H1 (cell line): ENCODE measurements around the gene TMEM131L. TPM values are rescaled to one million over a fixed set of nuclear protein-coding genes. Genes with fewer than 3 reads are reported as not detected.

ENCODE experiments used
- CTCF ChIA-PET: fragments of 300-600 bp; sonication (Branson Sonifier 250); formaldehyde crosslinking; loops from one replicate; lab custom pipeline; 2021; ENCODE audit not compliant: partially characterized antibody; lab: Charles Lee
- POLR2A ChIA-PET: fragments of 300-600 bp; sonication (Branson Sonifier 250); formaldehyde crosslinking; loops from one replicate; lab custom pipeline; 2021; ENCODE audit warnings: inconsistent platforms; ENCODE audit not compliant: partially characterized antibody; lab: Charles Lee
- DNase-seq, 2 experiments: peaks; one replicate each; pipeline versions ENCODE4 v3.0.0 to v3.0.0-alpha.2; 2010 to 2022; ENCODE audit warnings: low spot score in 2 of 2, low read depth in 1 of 2, mixed read lengths in 1 of 2
- FAIRE-seq: peaks from 2 replicates; lab custom pipeline; 2011; peaks lifted over from hg19 to GRCh38; lab: Jason Lieb, UNC
- H2AFZ ChIP-seq: 2 replicates; pipeline ENCODE4 v1.8.1; 2012; ENCODE audit warnings: low read length, inconsistent platforms
- H2AK5ac ChIP-seq: 2 replicates; pipeline ENCODE4 v1.6.1; 2013; ENCODE audit warnings: low read depth, low read length
- H2BK120ac ChIP-seq: replicated peaks from 2 replicates; pipeline ENCODE3; 2013; ENCODE audit warnings: low read depth, low read length, inconsistent platforms
- H2BK12ac ChIP-seq: 2 replicates; pipeline ENCODE4 v1.6.1; 2013; ENCODE audit warnings: low read depth, low read length
- H2BK15ac ChIP-seq: 2 replicates; pipeline ENCODE4 v1.6.1; 2013; ENCODE audit warnings: low read length
- H2BK20ac ChIP-seq: 2 replicates; pipeline ENCODE4 v1.6.1; 2013; ENCODE audit warnings: low read length
- H2BK5ac ChIP-seq: 2 replicates; pipeline ENCODE4 v1.6.1; 2013; ENCODE audit warnings: low read depth, low read length
- H3K14ac ChIP-seq: 2 replicates; pipeline ENCODE4 v1.6.1; 2013; ENCODE audit warnings: inconsistent platforms; ENCODE audit not compliant: insufficient read length
- H3K18ac ChIP-seq: 2 replicates; pipeline ENCODE4 v1.6.1; 2013; ENCODE audit warnings: low read length; ENCODE audit errors: extremely low read depth
- H3K23ac ChIP-seq: 2 replicates; pipeline ENCODE4 v1.6.1; 2013; ENCODE audit warnings: inconsistent platforms; ENCODE audit not compliant: insufficient read length
- H3K23me2 ChIP-seq: 2 replicates; pipeline ENCODE4 v1.6.1; 2013; ENCODE audit warnings: low read depth, low read length
- H3K27ac ChIP-seq: 2 replicates; pipeline ENCODE4 v1.6.1; 2011; ENCODE audit warnings: low read depth, low read length, inconsistent platforms
- H3K27me3 ChIP-seq, 4 experiments: replicated peaks in 1 of 4; 1 replicate in 1 of 4; 2 replicates in 3 of 4; pipeline versions ENCODE4 v1.6.1 to v1.8.1; 2011 to 2013; ENCODE audit warnings: low read length in 3 of 4, mild to moderate bottlenecking in 3 of 4, inconsistent platforms in 2 of 4, mixed read lengths in 2 of 4, moderate library complexity in 1 of 4; ENCODE audit not compliant: control insufficient read depth in 3 of 4, insufficient read depth in 3 of 4; ENCODE audit errors: extremely low read depth in 1 of 4
- H3K36me3 ChIP-seq, 4 experiments: 2 replicates each; pipeline versions ENCODE4 v1.6.1 to v1.8.1; 2011 to 2013; ENCODE audit warnings: mild to moderate bottlenecking in 4 of 4, low read length in 3 of 4, moderate library complexity in 2 of 4, control low read depth in 1 of 4, inconsistent platforms in 1 of 4; ENCODE audit not compliant: insufficient read depth in 4 of 4, control insufficient read depth in 2 of 4
- H3K4ac ChIP-seq: replicated peaks from 2 replicates; pipeline ENCODE3; 2013; ENCODE audit warnings: low read length, low read depth, mixed read lengths, inconsistent platforms; ENCODE audit not compliant: insufficient read length
- H3K4me1 ChIP-seq, 4 experiments: replicated peaks in 1 of 4; 1 replicate in 1 of 4; 2 replicates in 3 of 4; pipeline versions ENCODE4 v1.6.1 to v1.8.1; 2011 to 2013; ENCODE audit warnings: low read length in 3 of 4, inconsistent platforms in 2 of 4, mixed read lengths in 1 of 4; ENCODE audit not compliant: insufficient read depth in 4 of 4, control insufficient read depth in 3 of 4
- H3K4me2 ChIP-seq, 2 experiments: 2 replicates each; pipeline versions ENCODE4 v1.6.1 to v1.8.1; 2011 to 2013; ENCODE audit warnings: low read depth in 2 of 2, low read length in 2 of 2, control low read depth in 1 of 2, inconsistent platforms in 1 of 2, mild to moderate bottlenecking in 1 of 2; ENCODE audit not compliant: insufficient read depth in 1 of 2
- H3K4me3 ChIP-seq, 4 experiments: fragments of 200-600, 300-600 bp in 1 of 4; sonication (generic), shearing (Covaris generic), sonication (Bioruptor Twin) in 1 of 4; 2 replicates each; pipeline versions ENCODE4 v1.5.1 to v1.8.1; 2011 to 2016; ENCODE audit warnings: low read length in 4 of 4, low read depth in 3 of 4, control low read depth in 2 of 4, inconsistent platforms in 2 of 4, mild to moderate bottlenecking in 2 of 4, mixed read lengths in 1 of 4, moderate library complexity in 1 of 4; ENCODE audit not compliant: insufficient read depth in 2 of 4; ENCODE audit errors: extremely low read depth in 1 of 4
- H3K56ac ChIP-seq: replicated peaks from 2 replicates; pipeline ENCODE3; 2013; ENCODE audit warnings: low read depth, mild to moderate bottlenecking, mixed read lengths, low read length, inconsistent platforms; ENCODE audit not compliant: insufficient read length
- H3K79me1 ChIP-seq: 2 replicates; pipeline ENCODE4 v1.6.1; 2013; ENCODE audit warnings: low read depth, low read length, control low read depth
- H3K79me2 ChIP-seq, 2 experiments: 2 replicates each; pipeline versions ENCODE4 v1.6.1 to v1.8.1; 2012 to 2013; ENCODE audit warnings: low read length in 2 of 2, mild to moderate bottlenecking in 2 of 2, inconsistent platforms in 1 of 2; ENCODE audit not compliant: insufficient read depth in 2 of 2, control insufficient read depth in 1 of 2
- H3K9ac ChIP-seq, 4 experiments: replicated peaks in 1 of 4; 1 replicate in 1 of 4; 2 replicates in 3 of 4; pipeline versions ENCODE4 v1.6.1 to v1.8.1; 2011 to 2013; ENCODE audit warnings: low read depth in 3 of 4, low read length in 3 of 4, control low read depth in 2 of 4, mild to moderate bottlenecking in 2 of 4, moderate library complexity in 2 of 4, inconsistent platforms in 1 of 4; ENCODE audit errors: extremely low read depth in 1 of 4
- H3K9me3 ChIP-seq, 2 experiments: 2 replicates each; pipeline versions ENCODE4 v1.6.1 to v1.8.1; 2012 to 2013; ENCODE audit warnings: mild to moderate bottlenecking in 2 of 2, moderate library complexity in 2 of 2, control low read depth in 1 of 2, inconsistent platforms in 1 of 2, low read depth in 1 of 2, low read length in 1 of 2, mixed read lengths in 1 of 2; ENCODE audit not compliant: insufficient read depth in 2 of 2
- H4K20me1 ChIP-seq, 2 experiments: replicated peaks in 1 of 2; 2 replicates each; pipeline versions ENCODE3 to v1.8.1; 2011 to 2013; ENCODE audit warnings: inconsistent platforms in 2 of 2, low read length in 2 of 2, mild to moderate bottlenecking in 1 of 2; ENCODE audit not compliant: insufficient read depth in 2 of 2, control insufficient read depth in 1 of 2
- H4K5ac ChIP-seq: 2 replicates; pipeline ENCODE4 v1.6.1; 2013; ENCODE audit warnings: low read length, low read depth, mixed read lengths, inconsistent platforms; ENCODE audit not compliant: insufficient read length
- H4K8ac ChIP-seq: 2 replicates; pipeline ENCODE4 v1.8.0; 2013; ENCODE audit warnings: mild to moderate bottlenecking, moderate library complexity, low read length, inconsistent platforms; ENCODE audit not compliant: insufficient read depth; ENCODE audit errors: extremely low read depth
- H4K91ac ChIP-seq: replicated peaks from 2 replicates; pipeline ENCODE3; 2013; ENCODE audit warnings: low read length, mixed read lengths, inconsistent platforms; ENCODE audit not compliant: insufficient read length
- HDAC2 ChIP-seq, 2 experiments: fragments of 300-600 bp in 1 of 2; sonication (generic) in 1 of 2; IDR thresholded peaks; 2 replicates each; pipeline ENCODE4 v1.6.1; 2011 to 2012; ENCODE audit warnings: low read depth in 2 of 2, low read length in 2 of 2, mild to moderate bottlenecking in 2 of 2, moderate library complexity in 2 of 2, borderline replicate concordance in 1 of 2, inconsistent platforms in 1 of 2
- KDM5A ChIP-seq: fragments of 200-600 bp; IDR thresholded peaks from 2 replicates; pipeline ENCODE4 v1.7.1; 2012; ENCODE audit warnings: mild to moderate bottlenecking, low read length, inconsistent platforms, mixed read lengths
- POLR2AphosphoS5 ChIP-seq: IDR thresholded peaks from 2 replicates; pipeline ENCODE4 v1.6.1; 2011; ENCODE audit warnings: low read depth, low read length
- SP1 ChIP-seq: IDR thresholded peaks from 2 replicates; pipeline ENCODE4 v1.6.1; 2011; ENCODE audit warnings: low read depth, low read length
- WGBS, 2 experiments: shearing (Covaris generic) in 1 of 2; methylation state at CpG; one replicate each; pipeline versions ENCODE4 v1.1.6 to v1.1.7; 2013 to 2015; ENCODE audit warnings: low lambda C conversion rate in 2 of 2, mixed read lengths in 2 of 2, inconsistent platforms in 1 of 2, low coverage in 1 of 2, missing lambda C conversion rate in 1 of 2; ENCODE audit not compliant: insufficient replicate concordance in 2 of 2, insufficient coverage in 1 of 2, insufficient read length in 1 of 2; ENCODE audit errors: extremely low coverage in 1 of 2, missing lambda C conversion rate in 1 of 2; 5-methylcytosine and 5-hydroxymethylcytosine counted together
- polyA plus RNA-seq, 7 experiments: library from polyadenylated mRNA; depleted of rRNA in 3 of 7; stranded (reverse) in 5 of 7; unstranded in 2 of 7; fragments of >200 nt in 5 of 7; fragments of 200-250 nt in 2 of 7; gene quantifications; 1 replicate in 5 of 7; 2 replicates in 1 of 7; 4 replicates in 1 of 7; pipeline versions ENCODE4 v1.2.1 to v1.2.3, GENCODE V29; 2011 to 2013; ENCODE audit warnings: missing spikeins in 2 of 7, mixed read lengths in 2 of 7
- total RNA-seq: library from RNA; stranded (reverse); fragmentation: NEBNext Ultra II Directional; extraction: Animal tissue kit (Norgen Biotek cat#: 25700); gene quantifications from 2 replicates; pipeline ENCODE4 v1.2.1, GENCODE V29; 2021

Gene TMEM131L
- total and polyA plus RNA-seq, 2 of the 8 experiments (the other 6 are each of a cell fraction or from before 2014, with no cell fraction given): 14.3 to 26.1 TPM

DNA sequence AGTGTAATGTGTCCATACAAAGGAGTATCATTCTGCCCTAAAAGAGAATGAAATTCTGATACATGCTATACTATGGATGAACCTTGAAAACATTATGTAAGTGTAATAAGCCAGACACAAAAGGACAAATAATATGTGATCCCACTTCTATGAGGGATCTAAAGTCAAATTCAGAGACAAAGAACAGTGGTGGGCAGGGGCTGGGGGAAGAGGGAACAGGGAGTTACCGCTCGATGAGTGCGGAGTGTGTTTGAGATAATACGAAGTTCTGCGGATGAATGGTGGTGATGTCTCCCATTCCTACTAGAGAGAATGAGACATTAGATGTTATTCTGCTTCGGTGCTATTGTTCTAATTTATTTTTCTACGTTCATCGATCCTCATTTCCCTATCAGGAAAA, 171.9 kb downstream of the TMEM131L start:
- no peak for FAIRE-seq
- TF ChIP-seq SP1 (no peak), KDM5A (no peak), POLR2AphosphoS5 (no peak), HDAC2 (IDR thresholded peaks at IDR 0.05; ENCODE audit: borderline replicate concordance in 1 of 2, low read depth in 2 of 2, low read length in 2 of 2) (no peak)
- TF ChIP-seq, all 59 proteins: peak for 0
- Histone ChIP-seq H4K8ac (no peak overlapping the region), H4K91ac (no peak overlapping the region), H2AFZ (no peak overlapping the region), H3K4me1 (peaks cover 0 to 7% (median 0%) of the 10 kb centered on the region in 4 experiments; a peak in 3 of 7 replicates), H2BK15ac (no peak overlapping the region), H3K23me2 (no peaks in the 10 kb centered on the region), H3K9me3 (no peaks in the 10 kb centered on the region), H2BK12ac (no peak overlapping the region), H2BK120ac (no peak overlapping the region), H3K79me1 (no peaks in the 10 kb centered on the region), H3K14ac (no peak overlapping the region), H2BK5ac (no peak overlapping the region), H2AK5ac (no peak overlapping the region), H3K36me3 (peaks cover 4 to 27% (median 9%) of the 10 kb centered on the region in 4 experiments; a peak in 6 of 8 replicates), H3K18ac (no peak overlapping the region), H3K23ac (no peak overlapping the region), H3K9ac (no peak overlapping the region), H3K4ac (no peak overlapping the region), H3K27me3 (no peaks in the 10 kb centered on the region), H3K4me2 (no peak overlapping the region), H2BK20ac (no peak overlapping the region), H3K27ac (no peak overlapping the region), H4K20me1 (no peaks in the 10 kb centered on the region), H3K56ac (no peak overlapping the region), H4K5ac (no peak overlapping the region), H3K4me3 (no peak overlapping the region), H3K79me2 (no peaks in the 10 kb centered on the region)
- ChIA-PET CTCF (interaction anchor here (1.4 kb wide), 1 partner anchor 10 kb away, joined by 3 read pairs; no protein-coding TSS in a partner anchor), POLR2A (no interaction called here)
- WGBS, 2 experiments: 94% methylated on average over 8 of the region's 8 CpGs; no CpG with 5 or more reads in 1 of the 2 experiments
- DNase-seq: no peak
